Activated CD4-positive, CD25-positive, alpha-beta regulatory T cell treated with anti-CD3 and anti-CD28 coated beads, Interleukin-2, amount 50 U/mL, for 24 hours (primary cell): ENCODE measurements around the gene U2AF1.
"Not testable (repeated sequence)": the region's sequence is repeated elsewhere in the genome, so short reads cannot be mapped to it uniquely, and the experiment has no call there.

Source experiments
- ATAC-seq, 2 donors: fragments of 150-1000 bp; cut with Tn5 transposase; one replicate each; pipeline ENCODE4 v1.10.0; 2021; ENCODE audit warnings: mild to moderate bottlenecking in 1 of 2, moderate library complexity in 1 of 2

U2AF1 gene

DNA sequence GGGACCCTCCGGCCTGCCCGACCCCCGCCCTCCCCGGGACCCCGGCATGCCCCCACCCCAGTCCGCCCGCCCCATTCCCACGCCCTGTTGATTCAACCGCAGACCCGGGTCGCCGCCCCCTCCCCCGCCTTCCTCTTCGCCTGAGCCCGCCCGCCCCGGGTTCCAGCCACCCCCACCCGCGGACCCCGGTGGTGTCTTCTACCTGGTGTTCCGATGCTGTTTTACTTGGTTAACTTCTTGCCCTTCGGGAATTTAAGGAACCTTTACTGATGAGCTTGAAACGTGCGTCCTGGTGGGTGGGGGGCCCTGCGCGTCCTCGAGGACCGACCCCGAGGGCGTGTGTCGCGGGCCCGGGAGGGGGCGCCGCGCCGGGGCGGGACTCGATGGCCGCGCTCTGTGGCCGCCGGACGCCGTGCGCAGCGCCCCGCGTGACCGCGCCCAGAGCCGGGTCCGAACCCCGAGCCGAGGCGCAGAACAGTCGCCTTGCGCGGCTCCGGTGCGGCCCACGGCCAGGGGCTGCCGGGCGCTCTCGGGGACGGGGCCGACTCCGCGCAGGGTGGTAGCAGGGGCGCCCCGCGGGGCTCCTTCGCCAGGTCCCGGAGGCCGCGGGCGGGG, 31.2 kb downstream of the U2AF1 start:
- peak in 1 of 2 donors; percentile 13 for ATAC-seq

DNA sequence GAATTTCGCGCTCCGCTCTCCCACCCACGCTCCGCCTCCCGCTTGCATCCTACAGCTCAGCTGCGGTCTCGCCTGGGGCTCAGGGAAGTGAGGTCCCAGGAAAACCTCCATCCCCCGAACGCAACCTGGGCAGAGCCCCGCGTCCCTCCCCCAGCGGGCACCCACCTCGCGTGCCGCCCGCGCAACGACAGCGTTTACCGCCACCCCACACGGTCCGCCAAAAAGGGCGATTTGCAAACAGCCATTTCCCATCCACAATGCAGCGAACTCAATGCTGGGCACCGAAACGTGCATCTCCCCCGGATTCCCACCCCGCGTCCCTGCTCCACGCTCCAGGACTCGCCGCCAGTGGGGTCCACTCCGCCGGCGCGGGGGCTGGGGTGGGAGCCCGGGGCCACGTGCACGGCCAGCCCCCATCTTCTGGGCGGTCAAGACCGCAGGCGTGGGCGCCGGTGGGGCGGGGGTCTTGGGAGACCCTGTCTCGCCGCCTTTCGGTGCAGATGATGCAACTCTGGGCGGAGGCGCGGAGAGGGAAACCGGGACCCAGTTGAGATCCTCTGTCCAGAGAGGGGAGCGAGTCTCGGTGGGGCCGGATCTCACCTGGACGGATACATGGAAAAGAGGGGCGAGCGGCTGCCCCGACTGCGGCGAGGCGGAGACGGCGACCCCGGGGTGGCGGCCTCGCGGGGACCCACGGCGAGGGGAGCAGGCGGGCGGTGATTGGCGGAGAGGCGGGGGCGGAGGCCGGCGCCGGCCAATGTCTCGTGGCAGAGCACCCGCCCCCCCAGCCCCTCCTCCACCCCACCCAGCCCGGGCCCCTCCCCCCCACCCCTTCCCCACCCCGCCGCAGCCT, 32.0 kb downstream of the U2AF1 start, which contains the start of gene CBS:
CBS (minus strand) TSS at position 666 of the 853 bp plus-strand sequence. CDS start 3,642 bp downstream, outside the sequence.
- not testable (repeated sequence) for ATAC-seq

DNA sequence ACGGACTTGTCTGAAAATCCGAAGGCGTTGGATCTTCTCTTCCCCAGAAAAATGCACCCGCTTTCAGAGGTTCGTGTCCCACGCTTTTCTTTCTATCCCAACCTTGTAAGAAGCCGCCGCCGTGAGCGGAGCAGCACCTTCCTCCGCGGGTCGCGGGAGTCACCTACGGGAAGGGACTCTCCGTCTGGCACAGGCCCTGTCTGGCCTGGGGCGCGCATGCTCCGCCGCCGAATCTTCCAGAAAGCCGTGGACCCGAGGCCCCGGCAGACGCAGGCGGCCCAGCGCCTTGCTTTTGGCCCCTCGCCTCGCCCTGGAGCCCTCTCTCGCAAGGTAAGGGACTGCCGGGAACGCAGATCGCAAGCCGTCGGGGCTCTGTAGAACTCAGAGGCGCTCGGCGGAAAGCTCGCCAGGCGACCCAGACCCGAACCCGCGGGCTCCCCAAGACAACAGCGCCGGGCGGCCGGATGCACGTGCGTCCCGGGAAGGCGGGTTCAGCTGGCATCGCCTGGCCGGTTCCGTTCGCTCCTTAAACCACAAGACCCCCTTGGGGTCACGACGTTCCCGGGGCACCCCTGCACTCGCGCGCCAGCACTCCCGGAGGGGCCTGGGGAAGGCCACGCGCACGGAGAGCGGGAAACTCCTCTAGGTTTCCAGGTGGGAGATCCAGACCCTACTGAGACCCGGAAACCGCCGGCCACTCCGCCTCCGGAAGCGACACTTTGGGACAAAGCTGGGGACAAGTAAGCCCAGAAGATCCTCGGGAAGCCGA, 32.8 kb downstream of the U2AF1 start:
- ATAC-seq, result not testable (repeated sequence)

DNA sequence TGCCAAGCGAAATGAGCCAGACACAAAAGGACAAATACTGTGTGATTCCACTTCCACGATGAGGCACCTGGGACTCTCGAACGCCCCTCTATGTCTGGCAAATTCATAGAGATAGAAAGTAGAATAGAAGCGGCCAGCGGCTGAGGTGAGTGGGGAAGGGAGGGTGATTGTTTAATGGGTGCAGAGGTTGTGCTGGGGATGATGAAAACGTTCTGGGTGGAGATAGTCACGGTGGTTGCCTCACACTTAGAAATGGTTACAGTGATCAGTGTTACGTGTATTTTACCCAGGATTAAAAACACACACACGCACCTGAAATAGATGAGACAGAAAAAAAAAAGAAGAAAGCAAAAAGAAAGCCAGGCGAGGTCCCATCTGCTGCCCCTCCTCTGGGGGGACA, 34.6 kb downstream of the U2AF1 start:
- ATAC-seq, result not testable (repeated sequence)

DNA sequence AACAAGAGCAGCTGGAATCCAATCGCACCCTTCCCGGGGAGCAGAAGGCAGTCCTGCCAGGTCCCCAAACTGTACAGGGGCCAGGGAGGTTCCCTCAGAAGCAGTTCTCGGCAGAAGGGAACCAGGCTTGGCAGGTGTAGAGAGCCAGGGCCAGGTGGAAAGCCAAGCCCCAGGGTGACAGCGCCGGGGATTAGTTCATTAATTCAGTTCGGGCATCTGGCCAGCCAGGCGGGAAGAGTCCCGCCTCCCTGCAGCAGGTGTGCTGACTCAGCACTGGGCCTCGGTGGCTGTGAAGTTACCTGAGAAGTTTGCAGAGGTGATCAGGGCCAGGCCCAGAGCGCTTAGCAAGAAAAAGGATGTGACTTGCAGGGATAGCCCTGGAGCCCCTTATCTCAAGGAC, 37.7 kb downstream of the U2AF1 start:
- ATAC-seq, result not testable (repeated sequence)

DNA sequence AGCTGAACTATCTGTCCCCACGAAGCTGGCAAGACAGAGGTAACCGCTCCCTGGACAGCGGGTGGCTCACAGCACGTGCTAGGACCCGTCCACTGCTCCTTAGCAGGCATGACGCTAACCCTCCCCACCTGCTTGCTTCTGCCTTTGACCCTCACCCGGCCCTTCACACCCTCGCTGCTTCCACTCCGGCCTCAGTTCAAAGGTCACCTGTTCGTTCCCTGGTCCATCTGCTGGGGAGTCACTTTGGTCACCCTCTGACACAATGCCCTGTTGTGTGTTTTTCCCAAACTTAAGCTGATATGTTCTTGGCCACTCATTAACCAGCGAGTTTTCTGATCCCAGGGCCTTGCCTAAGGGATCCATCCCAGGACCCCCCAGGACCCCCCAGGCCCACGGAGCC, 39.3 kb downstream of the U2AF1 start:
- ATAC-seq, result not testable (repeated sequence)

DNA sequence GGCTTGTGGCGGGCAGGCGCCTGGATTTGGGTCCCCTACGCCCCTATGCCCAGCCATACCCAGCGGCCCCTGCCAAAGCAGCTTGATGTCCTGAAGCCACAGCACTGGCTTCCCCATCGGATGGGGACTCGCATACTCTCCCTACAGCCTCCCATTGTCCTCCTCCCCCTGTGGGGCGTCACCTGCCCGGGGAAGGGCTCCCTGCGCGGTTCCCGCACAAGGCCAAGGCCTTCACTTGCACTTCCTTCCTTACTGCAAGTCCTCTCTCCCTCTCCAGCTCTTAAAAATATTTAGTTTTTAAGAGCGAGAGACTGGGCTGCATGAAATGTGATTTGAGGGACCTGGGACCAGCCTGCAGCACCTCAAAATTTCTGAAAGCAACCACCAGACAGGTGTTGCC, 40.7 kb downstream of the U2AF1 start:
- not testable (repeated sequence) for ATAC-seq

DNA sequence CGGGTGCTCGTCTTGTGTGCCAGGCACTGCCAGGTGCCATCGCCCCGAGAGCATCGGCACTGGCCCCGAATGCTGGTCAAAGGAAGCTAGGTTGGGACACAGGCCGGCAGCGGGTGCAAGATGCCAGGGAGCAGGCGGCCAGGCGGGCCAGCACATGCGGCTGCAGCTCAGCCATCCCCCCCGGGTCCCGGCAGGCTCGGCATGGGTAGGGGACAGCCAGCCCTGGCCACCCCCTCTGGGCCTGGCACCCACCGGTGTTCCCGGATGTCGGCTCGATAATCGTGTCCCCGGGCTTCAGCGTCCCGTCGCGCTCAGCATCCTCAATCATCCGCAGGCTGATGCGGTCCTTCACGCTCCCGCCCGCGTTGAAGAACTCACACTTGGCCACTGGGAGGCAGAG, 41.4 kb downstream of the U2AF1 start:
- not testable (repeated sequence) for ATAC-seq

DNA sequence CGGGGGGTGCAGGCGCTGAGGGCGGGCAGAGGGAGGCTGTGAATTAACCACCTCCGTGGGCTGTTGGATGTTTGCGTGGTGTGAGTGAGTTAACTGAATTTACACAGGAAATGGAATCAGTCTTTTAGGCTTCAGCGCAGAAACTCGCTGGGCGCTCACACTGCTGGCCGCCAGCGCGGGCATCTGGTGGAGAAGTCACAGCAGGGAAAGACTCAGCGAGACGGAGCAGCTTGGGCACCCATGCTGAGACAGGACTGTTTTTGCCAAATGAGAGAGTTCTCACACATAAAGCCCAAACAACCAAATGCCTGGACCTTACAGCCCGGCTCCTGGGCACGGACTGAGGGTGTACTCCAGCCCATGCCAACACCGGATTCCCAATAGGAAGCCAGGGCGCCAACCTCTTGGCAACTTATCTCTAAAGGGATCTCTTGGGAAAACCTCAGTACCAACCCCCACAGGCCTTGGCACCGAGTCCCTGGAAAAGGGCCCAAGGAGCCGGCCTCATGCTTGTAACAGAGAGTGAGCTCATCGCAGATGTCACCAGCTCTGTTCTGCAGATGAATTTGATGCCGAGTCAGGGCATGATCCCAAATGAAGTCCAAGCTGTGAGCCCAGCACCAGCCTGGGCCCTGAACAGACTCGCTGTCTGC, 43.0 kb downstream of the U2AF1 start:
- not testable (repeated sequence) for ATAC-seq

DNA sequence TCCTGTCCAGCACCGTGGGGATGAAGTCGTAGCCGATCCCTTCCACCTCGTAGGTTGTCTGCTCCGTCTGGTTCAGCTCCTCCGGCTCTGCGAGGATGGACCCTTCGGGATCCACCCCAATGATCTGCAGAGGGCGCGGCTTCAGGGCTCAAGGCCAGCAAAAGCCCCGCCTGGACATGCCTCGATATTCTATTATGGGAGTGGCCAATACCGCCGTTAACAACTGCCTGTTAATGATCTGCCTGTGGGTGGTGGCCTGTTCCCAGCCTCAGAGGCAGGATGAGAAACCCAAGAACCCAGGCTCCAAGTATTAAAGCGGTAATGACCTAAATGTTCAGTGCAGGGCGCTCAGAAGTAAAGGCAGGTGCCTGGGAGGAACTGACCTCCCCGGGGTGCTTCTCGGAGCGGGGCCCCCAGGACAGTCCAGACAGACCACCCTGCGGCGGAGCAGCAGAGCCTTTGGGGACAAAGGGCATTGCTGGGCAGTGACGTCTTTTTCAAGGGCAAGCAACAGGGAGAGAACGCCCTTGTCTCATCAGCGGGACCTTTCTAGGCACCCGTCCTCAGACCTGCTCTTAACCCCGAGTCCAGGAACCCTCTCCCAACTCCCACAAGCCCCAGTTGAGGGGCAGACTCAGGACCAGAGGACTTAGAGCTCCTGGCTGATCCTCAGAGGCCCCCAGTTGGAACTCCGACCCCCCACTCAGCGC, 44.3 kb downstream of the U2AF1 start:
- not testable (repeated sequence) for ATAC-seq

DNA sequence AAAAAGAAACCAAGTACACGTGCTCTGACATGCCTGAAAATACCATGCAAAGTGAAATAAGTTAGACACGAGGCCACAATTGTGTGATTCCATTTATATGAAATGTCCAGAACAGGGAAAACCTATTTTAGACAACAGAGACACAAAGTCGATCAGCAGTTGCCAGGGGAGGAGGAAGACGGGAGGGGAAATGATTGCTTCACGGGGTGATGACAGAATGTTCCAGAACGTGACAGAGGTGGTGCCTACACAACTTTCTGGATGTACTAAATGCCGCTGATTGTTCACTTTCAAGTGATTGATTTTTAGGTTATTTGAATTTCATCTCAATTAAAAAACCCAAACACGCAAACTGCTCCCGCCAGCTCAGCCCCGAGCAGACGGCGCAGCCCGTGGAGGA, 54.3 kb downstream of the U2AF1 start:
- ATAC-seq, result not testable (repeated sequence)

DNA sequence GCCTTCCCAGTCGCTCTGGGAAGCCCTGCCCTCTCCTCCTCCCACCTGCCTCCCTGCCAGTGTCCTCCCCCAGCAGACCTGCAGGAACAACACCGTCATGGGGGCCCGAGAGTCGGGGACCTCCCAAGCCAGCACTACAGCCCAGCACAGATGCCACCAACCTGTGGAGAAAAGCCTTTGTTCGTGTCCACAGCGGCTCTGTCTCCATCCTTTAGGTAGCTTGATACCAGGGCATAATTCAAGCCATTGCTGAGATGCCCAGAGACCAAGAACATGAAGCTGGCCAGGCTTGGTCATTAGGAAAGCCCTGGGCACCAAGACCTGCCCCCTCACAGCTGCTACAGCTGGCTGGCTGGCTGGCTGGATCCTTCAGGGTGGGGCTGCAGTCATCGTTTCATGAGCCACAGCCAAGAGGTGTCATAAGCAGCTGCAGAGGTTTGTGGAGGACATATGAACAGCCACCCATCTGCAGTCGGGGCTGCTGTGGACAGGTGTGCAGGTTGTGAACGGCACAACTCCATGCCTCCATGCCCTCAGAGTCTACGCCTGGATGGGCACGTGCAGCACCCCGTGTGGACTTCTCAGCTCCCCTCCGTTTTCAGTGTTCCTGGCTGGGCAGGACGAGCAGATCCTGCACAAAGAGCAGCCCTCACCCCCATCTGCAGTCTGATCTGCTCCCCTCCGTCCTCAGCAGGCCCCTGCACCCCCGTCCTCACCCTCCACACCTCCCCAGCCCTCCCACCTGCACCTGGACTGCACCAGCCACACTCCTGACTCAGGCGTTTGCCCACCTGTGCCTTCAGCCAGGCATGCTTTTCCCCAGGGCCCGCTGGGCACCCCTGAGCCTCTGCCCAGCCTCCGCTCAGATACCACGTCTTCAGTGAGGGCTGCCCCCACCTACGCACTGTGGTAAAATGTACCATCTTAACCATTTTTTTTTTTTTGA, 61.2 kb downstream of the U2AF1 start:
- ATAC-seq, result peak; percentile 56 to 64

DNA sequence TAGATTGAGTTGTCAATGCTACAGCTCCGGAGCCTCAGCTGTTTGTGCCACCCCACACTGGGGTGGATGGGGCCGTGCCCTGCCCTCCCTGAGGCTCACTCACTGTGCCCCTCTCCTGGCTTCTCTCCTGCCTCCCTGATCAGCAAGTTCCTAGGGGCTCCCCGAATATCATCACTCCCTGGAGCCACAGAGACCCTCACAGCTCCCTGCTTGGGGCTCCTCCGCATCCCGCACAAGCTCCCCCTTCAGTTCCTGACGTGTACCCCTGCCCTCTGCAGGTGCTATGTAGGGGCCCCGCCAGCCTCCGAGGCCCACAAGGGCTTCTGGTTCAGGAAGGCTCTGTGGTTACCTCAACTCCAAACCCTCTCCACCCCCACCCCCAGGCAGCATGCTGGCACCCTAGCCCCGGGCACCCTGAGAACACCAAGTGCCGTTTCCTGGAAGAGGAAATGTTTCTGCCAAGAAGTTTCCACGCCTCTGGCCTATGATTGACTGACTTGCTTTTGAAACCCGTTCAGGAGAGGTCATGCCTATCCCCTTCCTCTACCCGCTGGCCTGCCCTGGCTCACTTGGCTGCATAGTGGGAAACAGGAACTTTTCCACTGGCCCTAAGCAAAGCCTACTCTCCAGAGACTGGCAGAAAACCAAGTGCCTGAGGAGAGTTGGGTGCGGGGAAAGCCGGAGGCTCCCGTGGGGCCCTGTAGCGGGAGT, 62.0 kb downstream of the U2AF1 start:
- ATAC-seq, result peak; percentile 53 to 62

DNA sequence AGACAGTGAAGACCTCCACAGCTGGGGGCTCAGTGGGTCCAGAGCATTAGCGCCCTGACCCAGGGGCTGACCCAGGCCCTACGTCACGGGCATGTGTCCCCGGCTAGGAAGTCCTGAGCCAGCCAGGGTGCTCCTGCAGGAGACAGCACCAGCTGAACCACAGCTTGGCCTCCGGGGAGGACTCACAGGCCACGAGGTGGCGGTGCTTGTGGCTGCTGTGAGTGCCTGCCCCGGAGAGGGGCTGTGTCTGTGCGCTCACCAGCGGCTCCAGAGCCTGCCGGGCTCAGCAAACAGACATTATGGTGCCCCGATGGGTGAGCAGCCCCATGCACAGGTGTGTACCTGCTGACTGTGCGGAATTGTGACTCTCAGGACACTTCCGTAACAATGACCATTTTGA, 62.8 kb downstream of the U2AF1 start:
- ATAC-seq, result not testable (repeated sequence)

DNA sequence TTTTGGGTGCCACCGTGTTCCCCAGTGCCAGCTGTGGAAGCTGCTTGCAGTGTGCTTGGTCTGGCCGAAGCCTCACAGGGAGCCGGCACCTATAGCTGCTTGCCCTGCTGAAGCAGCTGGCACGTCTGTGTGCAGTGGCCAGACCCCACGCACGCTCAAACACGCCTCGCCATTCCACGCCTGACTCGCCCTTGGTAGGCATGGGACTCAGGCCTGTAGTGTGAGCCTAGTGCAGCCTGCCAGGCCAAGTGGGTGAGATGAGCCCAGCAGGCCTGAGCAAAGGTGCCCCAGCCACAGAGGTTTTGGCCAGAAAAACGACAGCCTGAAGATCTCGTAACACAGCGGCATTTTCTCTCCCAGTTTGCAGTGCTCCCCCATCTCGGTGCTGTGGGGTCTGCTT, 64.1 kb downstream of the U2AF1 start:
- not testable (repeated sequence) for ATAC-seq
